ENCODE results near the gene DOCK8. TPM values are rescaled to one million over a fixed set of nuclear protein-coding genes. Genes with fewer than 3 reads are reported as not detected.

DOCK8 gene
- total RNA-seq, 1 donor from 2014 or later, result 83.4 TPM

DNA sequence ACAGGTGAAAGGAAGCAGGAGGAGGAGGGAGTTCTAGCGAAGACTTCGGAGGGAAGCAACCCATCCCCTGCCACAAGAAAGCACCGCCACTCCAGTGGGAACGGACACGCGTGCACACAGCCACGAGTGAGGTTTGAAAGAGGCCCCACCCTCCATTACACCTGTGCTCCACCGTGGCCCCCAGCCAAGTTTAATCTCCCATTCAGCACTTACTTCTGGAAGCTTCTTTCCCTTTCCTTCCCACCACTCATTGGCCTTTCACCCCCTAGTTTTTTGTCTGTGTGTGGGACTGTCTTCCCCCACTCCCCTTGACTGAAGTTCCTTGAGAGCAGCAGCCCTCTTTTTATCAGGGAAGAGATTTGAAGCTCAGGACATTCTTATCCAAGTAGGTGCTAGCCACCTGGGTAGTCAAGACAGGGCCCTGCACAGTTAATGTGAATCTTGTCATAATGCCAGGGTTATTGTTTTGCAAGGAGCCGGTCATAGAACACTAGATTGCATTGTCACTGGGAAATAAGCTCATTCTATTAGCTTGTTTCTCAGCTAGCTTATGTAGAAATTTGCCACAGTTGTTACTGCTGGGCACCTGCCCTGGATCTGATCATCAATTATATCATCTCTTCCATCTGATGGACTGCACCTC lies 256.0 kb downstream of the DOCK8 start:
- Histone ChIP-seq H3K27ac (peak overlapping the region; percentile 63), H3K4me3 (peak overlapping the region; percentile 59), H3K27me3 (no peaks in the 10 kb centered on the region), H3K36me3 (no peaks in the 10 kb centered on the region), H3K9me3 (no peaks in the 10 kb centered on the region), H3K4me1 (peaks cover 25% of the 10 kb centered on the region)
- DNase-seq (peak; percentile 70), ATAC-seq (peak; percentile 4)
- TF ChIP-seq, protein P1, sequence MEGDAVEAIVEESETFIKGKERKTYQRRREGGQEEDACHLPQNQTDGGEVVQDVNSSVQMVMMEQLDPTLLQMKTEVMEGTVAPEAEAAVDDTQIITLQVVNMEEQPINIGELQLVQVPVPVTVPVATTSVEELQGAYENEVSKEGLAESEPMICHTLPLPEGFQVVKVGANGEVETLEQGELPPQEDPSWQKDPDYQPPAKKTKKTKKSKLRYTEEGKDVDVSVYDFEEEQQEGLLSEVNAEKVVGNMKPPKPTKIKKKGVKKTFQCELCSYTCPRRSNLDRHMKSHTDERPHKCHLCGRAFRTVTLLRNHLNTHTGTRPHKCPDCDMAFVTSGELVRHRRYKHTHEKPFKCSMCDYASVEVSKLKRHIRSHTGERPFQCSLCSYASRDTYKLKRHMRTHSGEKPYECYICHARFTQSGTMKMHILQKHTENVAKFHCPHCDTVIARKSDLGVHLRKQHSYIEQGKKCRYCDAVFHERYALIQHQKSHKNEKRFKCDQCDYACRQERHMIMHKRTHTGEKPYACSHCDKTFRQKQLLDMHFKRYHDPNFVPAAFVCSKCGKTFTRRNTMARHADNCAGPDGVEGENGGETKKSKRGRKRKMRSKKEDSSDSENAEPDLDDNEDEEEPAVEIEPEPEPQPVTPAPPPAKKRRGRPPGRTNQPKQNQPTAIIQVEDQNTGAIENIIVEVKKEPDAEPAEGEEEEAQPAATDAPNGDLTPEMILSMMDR (IDR thresholded peaks at IDR 0.05), result no peak
- intact Hi-C loops (cut with DNase I), result no loop called here

DNA sequence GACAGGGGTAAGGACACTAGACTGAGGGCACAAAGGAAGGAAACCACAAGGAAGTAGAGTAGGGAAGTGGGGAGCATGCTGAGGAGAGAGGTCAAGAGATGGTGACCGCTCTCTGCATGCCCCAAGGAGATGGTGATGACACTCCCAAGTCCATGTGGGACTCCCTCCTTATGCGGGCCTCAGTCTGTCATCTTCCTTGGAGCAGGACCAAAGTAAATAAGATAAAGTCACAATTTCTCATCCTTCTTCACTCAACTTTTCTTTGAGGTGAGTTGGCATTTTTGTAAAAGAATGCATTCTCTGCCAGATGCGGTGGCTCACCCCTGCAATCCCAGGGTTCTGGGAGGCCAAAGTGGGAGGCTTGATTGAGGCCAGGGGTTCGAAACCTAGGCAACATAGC lies 256.7 kb downstream of the DOCK8 start:
- Histone ChIP-seq H3K4me1 (peaks cover 25% of the 10 kb centered on the region), H3K9me3 (no peaks in the 10 kb centered on the region), H3K4me3 (peak overlapping the region; percentile 59), H3K27me3 (no peaks in the 10 kb centered on the region), H3K36me3 (no peaks in the 10 kb centered on the region), H3K27ac (no peak overlapping the region)
- TF ChIP-seq, protein P1 (IDR thresholded peaks at IDR 0.05), result no peak
- intact Hi-C loops (cut with DNase I), result no loop called here
- ATAC-seq, result no peak
- no peak for DNase-seq

DNA sequence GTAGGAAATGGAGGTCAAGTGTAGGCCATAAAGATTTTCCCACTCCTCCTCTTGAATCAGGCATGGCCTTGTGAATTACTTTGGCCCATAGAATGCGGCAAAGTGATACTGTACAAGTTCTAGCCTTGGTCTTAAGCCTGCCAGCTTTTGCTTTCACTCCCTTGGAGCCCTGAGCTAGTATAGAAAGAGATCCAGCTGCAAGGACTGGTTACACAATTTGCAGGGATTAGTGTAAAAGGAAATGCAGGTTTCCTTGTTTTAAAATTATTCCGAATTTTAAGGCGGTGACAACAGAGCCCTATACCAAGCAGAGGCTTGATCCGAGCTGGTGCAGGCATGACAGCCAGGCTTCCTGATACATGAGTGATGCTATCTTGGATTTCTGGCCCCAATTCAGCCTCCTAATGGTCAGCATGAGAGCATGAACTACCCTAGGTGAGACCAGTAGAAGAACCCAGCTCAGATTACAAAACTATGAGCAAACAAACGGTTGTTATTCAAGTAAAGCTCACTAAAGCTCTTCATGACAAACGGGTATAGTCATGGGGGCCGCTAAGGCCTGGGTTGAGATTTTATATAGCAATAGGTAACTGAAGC lies 257.9 kb downstream of the DOCK8 start:
- Histone ChIP-seq H3K27me3 (no peaks in the 10 kb centered on the region), H3K4me3 (no peak overlapping the region), H3K9me3 (no peaks in the 10 kb centered on the region), H3K36me3 (no peaks in the 10 kb centered on the region), H3K4me1 (peaks cover 25% of the 10 kb centered on the region), H3K27ac (no peak overlapping the region)
- no peak for DNase-seq
- ATAC-seq, result no peak
- TF ChIP-seq, protein P1 (IDR thresholded peaks at IDR 0.05), result no peak
- intact Hi-C loops (cut with DNase I), result no loop called here

DNA sequence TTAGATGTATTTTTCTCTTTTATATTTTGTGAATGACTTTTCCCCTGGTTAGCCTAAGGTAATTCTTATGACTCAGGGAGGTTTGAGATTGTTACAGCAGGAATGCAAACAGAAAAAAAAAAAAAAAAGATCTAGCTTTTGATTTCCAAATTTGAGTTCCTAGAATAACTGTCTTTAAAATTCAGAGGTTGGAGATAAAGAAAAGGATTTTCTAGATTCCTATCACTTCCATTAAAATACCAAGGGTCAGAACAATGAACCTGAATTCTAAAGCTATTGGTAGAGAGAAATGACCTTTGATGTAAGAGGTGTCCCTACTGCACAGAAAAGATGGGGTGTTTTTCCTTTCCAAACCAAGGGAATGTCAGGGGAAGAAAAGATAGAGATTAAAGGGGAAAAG lies 262.5 kb downstream of the DOCK8 start:
- TF ChIP-seq, protein P1 (IDR thresholded peaks at IDR 0.05), result no peak
- ATAC-seq, result no peak
- no peaks in the 10 kb centered on the region for H3K27me3 ChIP-seq
- H3K4me3 ChIP-seq, result no peak overlapping the region
- no peaks in the 10 kb centered on the region for H3K36me3 ChIP-seq
- intact Hi-C loops (cut with DNase I), result no loop called here
- no peaks in the 10 kb centered on the region for H3K4me1 ChIP-seq
- H3K27ac ChIP-seq, result no peak overlapping the region
- no peak for DNase-seq
- H3K9me3 ChIP-seq, result no peaks in the 10 kb centered on the region

DNA sequence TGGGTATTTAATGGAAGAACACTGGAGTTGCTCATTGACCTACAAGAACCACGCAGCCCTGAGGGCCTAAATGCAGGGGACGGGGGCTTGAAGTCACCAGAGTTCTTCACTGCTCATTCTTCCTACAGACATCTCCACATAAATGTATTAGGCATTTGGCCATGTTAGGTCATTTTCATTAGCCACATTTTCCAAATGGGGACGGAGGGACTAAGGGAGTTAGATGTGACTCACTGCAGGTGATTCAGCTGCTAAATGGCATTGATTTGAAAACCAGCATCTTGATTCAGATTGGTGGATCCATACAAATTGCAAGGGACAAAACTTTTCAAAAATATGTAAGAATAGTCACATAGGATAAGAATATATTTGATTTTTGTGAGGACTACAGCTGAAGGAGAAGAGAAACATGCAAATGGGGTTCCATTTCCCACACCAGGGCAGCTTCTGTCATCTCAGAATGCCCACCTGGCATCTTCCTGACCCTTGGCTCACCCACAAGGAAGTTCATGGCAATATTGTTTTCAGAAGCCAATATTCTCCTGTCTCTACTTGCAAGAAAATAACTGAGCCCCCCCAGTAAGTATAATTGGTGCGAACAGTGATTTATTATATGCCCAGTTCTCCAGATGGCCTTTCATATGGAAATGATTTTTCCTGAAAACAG lies 264.8 kb downstream of the DOCK8 start:
- DNase-seq, result no peak
- TF ChIP-seq, protein P1 (IDR thresholded peaks at IDR 0.05), result no peak
- H3K9me3 ChIP-seq, result no peaks in the 10 kb centered on the region
- H3K4me3 ChIP-seq, result no peak overlapping the region
- no peak for ATAC-seq
- intact Hi-C loops (cut with DNase I), result no loop called here
- H3K4me1 ChIP-seq, result no peaks in the 10 kb centered on the region
- H3K27ac ChIP-seq, result no peak overlapping the region
- no peaks in the 10 kb centered on the region for H3K36me3 ChIP-seq
- no peaks in the 10 kb centered on the region for H3K27me3 ChIP-seq

Measured in upper lobe of right lung (tissue), 1 donor.